ENCODE measurements around the gene CDH13. TPM values are rescaled to one million over a fixed set of nuclear protein-coding genes. Genes with fewer than 3 reads are reported as not detected.

CDH13 gene
- total and polyA plus RNA-seq, 2 experiments from 2014 or later: 2.9 to 4.8 TPM

DNA sequence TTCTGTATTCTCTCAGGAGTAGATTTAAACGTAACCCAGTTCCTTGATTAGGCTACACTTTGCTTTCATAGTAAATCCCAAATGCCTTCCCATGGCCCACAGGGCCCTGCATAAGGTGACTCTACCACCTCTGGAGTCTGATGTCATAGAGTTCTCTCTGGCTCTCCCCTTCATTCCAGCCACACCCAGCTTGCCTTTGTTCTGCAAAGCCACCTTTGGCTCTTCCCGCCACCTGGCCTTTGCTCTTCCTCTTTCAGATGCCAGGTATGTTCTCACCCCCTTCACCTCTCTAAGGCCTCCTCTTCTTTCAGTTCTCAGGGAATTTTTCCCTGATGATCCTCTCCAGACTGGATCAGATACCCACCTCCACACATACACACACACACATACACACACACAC lies 1039.7 kb downstream of the CDH13 start:
- DNase-seq (ENCODE audit: low read depth in 1 of 2, low spot score in 1 of 2): no peak
- Histone ChIP-seq H3K27me3 (no peaks in the 10 kb centered on the region), H3K36me3 (no peaks in the 10 kb centered on the region), H3K4me1 (ENCODE audit: low read depth) (no peaks in the 10 kb centered on the region), H3K4me3 (no peak overlapping the region), H3K9me3 (ENCODE audit: low read depth) (no peaks in the 10 kb centered on the region), H3K27ac (no peak overlapping the region)
- TF ChIP-seq, protein P1, sequence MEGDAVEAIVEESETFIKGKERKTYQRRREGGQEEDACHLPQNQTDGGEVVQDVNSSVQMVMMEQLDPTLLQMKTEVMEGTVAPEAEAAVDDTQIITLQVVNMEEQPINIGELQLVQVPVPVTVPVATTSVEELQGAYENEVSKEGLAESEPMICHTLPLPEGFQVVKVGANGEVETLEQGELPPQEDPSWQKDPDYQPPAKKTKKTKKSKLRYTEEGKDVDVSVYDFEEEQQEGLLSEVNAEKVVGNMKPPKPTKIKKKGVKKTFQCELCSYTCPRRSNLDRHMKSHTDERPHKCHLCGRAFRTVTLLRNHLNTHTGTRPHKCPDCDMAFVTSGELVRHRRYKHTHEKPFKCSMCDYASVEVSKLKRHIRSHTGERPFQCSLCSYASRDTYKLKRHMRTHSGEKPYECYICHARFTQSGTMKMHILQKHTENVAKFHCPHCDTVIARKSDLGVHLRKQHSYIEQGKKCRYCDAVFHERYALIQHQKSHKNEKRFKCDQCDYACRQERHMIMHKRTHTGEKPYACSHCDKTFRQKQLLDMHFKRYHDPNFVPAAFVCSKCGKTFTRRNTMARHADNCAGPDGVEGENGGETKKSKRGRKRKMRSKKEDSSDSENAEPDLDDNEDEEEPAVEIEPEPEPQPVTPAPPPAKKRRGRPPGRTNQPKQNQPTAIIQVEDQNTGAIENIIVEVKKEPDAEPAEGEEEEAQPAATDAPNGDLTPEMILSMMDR (IDR thresholded peaks at IDR 0.05; ENCODE audit: low read depth, low read length): no peak

DNA sequence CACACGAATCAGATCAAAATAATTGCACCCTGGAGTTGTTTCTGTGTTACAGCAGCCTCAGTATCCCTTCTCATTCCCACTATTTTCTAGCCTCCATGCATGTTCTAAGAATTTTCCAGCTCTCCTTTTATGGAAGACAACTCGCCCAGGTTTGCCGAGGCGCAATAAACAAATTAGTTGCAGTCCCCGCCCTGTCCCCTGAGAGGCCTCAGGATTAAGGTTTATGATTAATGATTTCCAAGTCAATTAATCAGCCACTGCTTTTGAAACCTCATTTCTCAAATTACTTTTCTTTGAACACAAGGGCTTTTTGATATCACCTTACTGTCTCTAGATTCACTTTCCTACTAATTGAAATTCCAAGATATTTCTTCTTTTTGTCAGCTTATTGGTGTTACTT lies 1042.7 kb downstream of the CDH13 start:
- Histone ChIP-seq H3K4me1 (ENCODE audit: low read depth) (no peaks in the 10 kb centered on the region), H3K36me3 (no peaks in the 10 kb centered on the region), H3K27ac (no peak overlapping the region), H3K4me3 (no peak overlapping the region), H3K9me3 (ENCODE audit: low read depth) (no peaks in the 10 kb centered on the region), H3K27me3 (no peaks in the 10 kb centered on the region)
- TF ChIP-seq, protein P1 (IDR thresholded peaks at IDR 0.05; ENCODE audit: low read depth, low read length): no peak
- DNase-seq (ENCODE audit: low read depth in 1 of 2, low spot score in 1 of 2): no peak

DNA sequence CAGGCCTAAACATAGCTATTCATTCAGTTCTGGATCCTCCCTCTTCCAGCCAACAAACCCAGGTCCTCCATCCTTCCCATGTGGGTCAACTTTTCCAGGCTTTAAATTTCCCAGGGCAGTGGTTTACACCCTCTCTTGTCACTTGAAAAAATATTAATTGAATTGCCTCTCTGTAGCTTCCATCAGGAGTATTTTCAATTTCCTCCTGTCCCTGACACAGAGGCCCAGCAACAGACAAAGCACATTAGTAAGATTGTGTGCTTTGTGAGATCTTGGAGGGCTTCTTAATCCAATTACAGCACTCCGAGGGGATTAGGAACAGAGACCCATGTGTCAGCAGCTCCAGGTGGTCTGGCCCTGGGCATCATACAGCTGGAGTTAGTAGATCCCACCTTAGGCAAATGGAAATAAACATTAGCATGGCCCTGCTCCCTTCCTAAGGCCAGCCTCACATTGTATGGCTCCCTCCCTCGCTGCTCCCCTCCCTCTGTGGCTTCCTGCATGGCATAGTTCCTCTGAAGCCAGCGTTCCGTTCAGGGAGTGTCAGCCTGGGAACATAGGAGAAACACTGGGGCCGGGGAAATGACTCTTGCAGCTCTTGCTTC lies 1048.3 kb downstream of the CDH13 start:
- TF ChIP-seq, protein P1 (IDR thresholded peaks at IDR 0.05; ENCODE audit: low read depth, low read length): no peak
- peak in 1 of 2 donors; percentile 7 for DNase-seq (ENCODE audit: low read depth in 1 of 2, low spot score in 1 of 2)
- Histone ChIP-seq H3K4me1 (ENCODE audit: low read depth) (no peaks in the 10 kb centered on the region), H3K27ac (no peak overlapping the region), H3K4me3 (no peak overlapping the region), H3K36me3 (no peaks in the 10 kb centered on the region), H3K27me3 (no peaks in the 10 kb centered on the region), H3K9me3 (ENCODE audit: low read depth) (no peaks in the 10 kb centered on the region)

DNA sequence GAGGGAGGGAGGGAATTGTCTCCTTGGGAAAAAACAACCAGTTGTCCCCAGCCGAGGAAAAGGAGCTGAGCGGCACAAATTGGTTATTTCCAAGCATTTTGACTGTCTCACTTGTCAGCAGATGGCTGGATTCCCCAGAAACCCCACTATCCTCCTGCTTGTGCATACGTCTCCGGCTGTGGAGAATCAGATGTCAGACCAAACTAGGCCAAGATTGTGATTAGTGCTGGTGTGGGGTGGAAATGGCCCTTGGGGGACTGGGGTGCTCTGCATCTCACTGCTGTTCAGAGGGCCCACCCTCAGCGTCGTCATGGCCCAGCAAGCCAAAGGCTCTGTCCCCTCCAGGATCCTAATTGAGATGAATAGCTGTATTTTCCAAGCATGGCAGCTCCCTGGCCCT lies 1049.3 kb downstream of the CDH13 start:
- Histone ChIP-seq H3K4me3 (no peak overlapping the region), H3K27ac (no peak overlapping the region), H3K9me3 (ENCODE audit: low read depth) (no peaks in the 10 kb centered on the region), H3K27me3 (no peaks in the 10 kb centered on the region), H3K4me1 (ENCODE audit: low read depth) (no peaks in the 10 kb centered on the region), H3K36me3 (no peaks in the 10 kb centered on the region)
- no peak for DNase-seq (ENCODE audit: low read depth in 1 of 2, low spot score in 1 of 2)
- TF ChIP-seq, protein P1 (IDR thresholded peaks at IDR 0.05; ENCODE audit: low read depth, low read length): no peak

DNA sequence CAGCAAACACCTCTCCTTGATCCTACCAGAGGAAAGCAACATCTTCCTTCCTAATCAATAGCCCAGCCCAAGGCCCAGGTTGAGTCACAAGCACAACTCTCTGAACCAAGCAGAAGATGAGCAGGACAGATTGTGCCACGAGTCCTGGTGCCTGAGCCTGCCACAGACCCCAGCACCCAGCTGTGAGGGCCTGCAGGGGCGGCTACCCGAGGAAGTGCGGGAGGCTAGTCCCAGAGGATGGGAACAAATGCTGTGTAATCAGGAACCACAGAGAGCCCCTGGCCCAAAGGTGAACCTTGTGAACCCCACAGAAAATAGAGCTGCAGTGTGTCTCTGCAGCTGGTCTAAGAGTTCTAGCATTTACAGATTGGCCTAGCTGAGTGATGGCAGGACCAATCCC lies 1054.2 kb downstream of the CDH13 start:
- no peaks in the 10 kb centered on the region for H3K36me3 ChIP-seq
- no peaks in the 10 kb centered on the region for H3K4me1 ChIP-seq (ENCODE audit: low read depth)
- no peaks in the 10 kb centered on the region for H3K27me3 ChIP-seq
- no peak overlapping the region for H3K27ac ChIP-seq
- H3K9me3 ChIP-seq (ENCODE audit: low read depth): no peaks in the 10 kb centered on the region
- no peak overlapping the region for H3K4me3 ChIP-seq
- TF ChIP-seq, protein P1 (IDR thresholded peaks at IDR 0.05; ENCODE audit: low read depth, low read length): no peak
- no peak for DNase-seq (ENCODE audit: low read depth in 1 of 2, low spot score in 1 of 2)

Measured in cardiac muscle cell (in vitro differentiated cells and primary cell).